SW 1271 (cell line): ENCODE data around the gene EXPH5.

ENCODE experiments used
- DNase-seq, 2 experiments: peaks; one replicate each; lab custom pipeline; 2025; lab: John Stamatoyannopoulos, UW

EXPH5 gene

DNA sequence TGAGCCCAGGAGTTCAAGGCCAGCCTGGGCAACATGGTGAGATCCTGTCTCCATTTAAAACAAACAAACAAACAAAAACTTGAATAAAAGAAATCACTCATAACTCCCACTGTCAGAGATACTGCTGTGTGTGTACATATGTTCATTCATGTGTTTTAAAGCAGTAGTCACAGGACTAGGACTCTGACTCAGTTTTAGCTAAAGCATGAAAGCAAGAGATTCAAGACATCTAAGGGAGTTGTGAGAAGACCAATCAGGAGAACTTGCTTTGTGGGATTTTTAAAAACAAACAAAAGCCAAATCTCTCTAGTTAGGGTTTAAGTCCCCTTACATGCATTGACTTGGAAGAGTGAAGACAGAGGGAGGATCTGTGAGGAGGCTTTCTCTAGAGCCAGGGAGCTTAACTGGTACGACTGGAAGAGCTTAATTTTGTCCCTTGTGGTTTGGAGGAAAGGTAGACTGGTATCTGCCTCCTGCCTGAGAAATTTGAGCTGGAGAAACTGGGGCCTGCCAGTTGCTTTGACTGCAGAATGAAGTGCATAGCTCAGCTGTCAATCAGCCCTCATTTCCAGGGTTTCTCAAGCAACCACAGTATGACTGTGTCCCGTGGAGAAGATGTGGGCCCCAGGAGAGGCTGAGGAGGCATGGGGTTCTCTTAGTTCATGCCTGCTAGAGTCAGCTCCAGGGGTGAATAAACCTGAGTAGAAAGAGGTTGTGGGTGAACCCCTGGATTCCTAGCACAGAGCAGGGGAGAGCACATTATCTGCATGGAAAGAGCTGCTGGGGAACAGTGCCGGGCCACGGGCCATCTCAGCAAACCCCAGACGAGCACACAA, 30.6 kb downstream of the EXPH5 start:
- no peak for DNase-seq

DNA sequence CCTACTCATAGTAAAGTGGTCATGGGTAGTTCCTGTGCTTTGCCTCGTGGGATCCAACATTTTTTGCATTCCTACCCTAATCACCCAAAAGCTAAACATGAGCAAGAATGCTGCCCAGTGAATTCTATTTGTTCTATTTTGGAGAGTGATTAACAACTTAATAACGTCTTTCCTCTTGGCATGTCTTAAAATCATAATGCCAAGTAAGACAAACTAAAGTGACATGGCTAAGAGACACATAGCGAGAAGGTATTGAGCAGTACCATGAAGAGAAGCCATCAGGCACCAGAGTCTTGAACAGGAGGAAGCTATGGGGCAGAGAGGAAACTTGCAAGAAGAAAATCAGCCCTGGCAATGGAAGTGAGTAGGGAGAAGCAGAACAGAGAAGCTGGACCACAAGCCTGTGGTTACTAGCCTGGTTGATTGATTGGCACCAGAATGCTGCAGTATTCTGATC, 32.0 kb downstream of the EXPH5 start:
- DNase-seq: no peak

DNA sequence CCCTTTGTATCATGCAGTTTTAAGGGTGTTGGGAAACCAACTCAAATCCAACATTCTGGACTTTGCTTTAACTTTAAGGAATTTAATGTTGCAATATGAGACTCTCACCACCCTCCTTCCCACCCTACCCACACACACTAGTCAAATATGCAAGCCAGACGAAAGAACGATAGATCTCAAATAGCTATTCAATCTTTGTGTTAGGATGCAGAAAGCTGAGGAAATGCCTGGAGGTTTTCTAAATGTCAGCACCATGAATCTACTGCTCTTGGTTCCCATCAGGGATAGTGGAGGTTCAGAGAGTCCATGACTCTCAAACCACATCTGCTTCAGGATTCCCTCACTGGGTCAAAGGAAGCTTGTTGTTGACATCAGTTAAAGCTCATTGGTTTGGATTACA, 33.7 kb downstream of the EXPH5 start:
- no peak for DNase-seq

DNA sequence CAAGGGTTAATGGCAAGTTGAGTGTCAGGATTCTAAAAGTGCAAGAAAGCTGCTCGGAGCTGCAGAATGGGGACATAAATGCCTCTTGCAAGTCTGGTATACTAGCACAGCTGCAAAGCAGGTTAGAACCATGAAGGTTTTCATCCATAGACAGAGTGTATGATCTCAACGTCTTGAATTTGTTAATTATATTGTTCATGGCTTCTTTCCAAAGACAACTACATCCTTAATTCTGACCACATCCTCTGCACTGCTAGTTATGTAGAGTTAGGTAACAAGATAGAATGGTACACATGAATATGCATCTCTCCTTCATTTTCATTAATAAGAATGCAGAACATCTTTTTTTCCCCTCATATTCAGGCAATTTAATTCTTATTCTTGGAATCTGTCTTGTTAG, 34.2 kb downstream of the EXPH5 start:
- no peak for DNase-seq

DNA sequence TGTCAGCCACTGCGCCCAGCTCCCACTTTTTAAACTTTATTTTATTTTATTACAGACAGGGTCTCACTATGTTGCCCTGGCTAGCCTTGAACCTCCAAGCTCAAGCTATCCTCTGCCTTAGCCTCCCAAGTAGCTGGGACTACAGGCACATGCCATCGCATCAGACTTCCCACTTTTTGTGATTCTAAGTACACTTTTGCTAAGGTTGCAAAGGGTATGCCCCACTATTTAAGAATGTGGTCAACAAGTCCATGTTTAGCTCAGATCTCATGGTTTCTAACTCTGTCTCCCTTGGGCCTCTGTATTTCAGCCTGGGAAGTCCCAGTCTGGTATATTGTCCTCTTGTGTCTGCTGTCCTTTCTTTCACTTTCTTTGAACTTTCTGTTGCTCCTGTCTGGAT, 35.3 kb downstream of the EXPH5 start:
- DNase-seq: no peak

DNA sequence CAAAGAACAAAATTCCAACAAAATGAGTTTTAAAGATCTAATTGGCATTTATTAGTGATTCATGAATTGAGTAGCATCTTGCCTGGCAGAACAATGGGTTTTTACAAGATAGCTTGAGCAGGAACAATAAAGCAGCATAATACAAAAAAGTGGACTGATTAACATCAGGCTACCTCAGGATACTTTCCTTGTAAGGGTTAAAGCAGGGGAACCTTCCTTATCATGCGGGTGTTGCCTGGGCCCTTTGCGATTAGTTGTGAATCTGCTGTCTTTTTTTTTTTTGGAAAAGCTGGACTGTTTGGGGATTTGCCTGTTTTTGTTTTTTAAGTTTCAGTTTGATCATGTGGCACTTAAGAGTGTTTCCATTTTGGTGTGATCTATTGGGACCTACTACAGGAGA, 37.5 kb downstream of the EXPH5 start:
- no peak for DNase-seq

DNA sequence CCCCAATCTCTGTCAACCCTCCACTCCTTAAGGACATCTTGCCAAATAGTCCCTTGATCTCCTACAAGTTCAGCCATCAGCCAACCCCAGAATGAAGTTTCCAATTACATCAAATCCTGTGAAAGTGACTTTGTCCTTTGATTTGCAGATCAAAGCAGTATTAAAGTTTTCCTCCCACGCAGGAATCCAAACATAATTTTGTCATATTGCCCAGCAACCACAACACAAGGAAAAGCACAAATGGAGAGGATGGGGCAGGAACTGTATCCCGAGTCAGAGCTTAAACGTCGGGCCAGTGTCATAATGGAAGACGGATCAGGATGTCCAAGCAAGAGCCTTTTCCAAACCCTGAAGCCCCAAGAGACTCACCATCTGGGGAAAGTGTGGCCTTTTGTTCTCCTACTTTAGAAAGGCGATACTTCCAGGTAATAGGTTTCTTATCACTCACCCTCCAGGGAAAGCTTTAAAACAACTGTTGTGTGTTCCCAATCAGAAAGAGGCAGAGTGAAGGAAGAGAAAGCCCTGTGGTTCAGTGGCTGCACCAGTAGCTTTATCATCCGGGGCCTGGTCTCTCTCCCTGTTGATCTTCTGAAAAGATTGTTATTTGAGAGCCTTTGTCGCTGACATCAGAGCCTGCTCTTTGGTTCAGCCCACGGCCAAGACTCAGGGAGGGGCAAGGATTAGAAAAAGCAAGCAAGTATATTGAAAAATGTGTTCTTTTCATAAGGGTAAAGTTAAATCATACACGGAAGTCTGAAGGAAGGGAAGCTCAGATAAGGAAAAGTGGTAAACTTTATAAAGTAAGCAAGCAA, 41.7 kb downstream of the EXPH5 start:
- no peak for DNase-seq

DNA sequence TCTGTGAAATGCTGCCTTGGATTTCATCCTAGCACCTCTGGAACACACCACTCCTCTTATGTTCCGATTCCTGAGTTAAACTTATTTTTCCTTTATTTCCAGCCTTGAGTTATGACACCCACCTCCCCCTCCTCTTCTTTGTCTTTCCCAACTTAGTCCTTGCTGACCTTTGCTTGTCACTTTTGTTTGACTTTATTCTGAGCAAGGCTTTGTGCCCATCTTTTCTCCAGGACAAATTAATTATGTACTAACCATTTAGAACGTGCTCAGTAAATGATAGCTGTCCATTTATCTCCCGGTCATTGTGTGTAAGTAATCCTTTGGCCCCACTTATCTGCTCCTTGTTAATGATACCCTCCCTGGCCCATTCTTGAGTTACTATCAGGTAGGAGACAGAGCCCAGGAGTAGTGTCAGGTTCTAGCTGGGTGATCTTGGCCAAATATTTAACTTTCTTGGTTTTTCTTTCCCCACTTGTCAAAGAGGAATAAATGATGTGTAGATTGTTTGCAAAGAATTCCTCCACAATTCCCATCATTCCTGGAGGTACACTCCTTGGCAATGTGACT, 44.2 kb downstream of the EXPH5 start:
- no peak for DNase-seq

DNA sequence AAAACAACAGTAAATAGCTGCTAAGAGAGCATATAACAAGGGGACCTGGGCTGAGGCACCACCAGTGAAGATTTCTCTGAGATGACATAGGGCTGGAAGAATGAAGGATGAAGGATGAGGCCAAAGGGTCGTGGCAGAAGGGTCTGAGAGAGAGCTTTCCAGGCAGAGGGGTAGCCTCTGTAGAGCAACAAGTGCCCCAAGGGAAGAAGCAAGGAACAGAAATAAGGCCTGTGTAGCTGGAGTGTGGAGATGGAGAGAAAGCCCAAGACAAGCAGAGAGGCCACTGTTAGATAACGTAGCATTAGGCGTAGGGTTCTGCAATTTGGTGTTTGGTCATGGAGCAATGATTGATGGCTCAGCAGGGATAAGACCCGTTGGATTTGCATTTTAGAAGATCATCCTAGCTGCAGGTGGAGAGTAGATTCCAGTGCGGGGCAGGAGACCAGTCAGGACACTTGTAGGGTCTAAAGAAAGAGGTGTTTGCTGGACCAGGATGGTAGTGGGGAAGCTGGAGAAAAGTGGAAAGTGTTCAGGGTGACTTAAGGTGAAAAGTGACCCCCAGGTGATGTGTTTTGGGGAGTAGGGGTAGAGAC, 47.6 kb downstream of the EXPH5 start:
- no peak for DNase-seq

DNA sequence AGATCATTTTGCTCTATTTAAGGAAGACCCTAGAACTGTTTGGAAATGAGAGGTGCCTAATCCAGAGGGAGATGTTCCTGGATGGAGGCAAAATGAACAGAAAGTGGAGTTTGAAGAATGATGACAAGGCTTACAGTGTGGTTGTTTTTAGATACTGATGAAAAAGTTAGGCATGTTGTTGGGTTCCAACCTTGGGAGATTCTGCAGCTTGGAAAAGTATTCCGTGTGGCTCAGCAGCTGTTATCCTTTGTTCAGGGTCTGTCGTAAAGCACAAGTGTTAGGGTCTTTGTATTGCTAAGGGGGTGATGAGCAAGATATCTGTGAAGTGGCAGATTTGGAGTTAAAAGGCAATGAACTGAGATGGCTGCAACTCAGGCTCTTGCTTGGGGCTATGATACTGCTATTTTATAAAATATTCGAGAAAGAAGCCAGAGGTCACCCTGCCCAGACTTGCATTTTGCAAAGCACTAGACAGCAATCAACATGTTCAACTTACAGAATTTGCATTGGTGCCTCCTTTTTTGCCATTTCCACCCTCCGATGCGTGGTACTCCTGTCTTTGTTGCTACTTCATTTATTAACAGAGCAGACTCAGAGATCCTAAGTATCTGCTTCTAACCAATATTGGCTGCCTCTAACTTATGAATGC, 50.1 kb downstream of the EXPH5 start:
- DNase-seq: no peak

DNA sequence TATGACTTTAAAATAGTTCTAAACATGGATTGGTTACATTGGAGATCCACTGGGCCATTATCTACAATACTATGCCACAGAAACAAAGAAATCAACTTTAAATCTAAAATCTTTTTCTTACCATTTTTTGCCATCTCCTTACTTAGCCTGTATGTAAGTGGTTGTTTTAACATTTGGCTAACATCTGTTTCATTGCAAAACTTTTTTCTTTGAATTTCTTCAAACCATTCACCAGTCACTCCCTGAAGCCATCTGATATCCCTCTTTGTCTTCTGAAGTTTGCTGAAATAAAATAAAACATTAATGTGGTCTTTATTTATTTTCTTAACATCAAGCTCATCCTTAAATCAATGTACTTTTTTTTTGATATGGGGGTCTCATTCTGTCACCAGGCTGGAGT, 52.0 kb downstream of the EXPH5 start:
- DNase-seq: no peak

DNA sequence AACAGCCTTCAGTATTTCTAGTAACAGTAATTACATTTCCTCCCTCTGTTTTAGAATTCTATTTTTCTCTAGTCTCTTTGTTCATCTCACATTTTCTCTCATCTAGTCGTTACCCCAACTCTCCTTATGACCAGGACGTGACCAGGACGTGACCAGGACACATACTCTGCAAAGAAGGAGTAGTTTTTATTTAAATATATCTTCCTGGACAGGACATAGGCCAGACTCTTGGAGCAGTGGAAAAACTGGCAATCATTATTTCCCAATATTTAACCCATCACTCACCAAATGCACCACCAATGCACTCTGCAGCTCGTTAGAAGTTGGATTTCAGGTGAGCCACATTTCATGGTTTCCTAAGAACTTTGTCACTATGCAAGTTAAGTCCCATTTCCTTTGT, 55.1 kb downstream of the EXPH5 start:
- no peak for DNase-seq

DNA sequence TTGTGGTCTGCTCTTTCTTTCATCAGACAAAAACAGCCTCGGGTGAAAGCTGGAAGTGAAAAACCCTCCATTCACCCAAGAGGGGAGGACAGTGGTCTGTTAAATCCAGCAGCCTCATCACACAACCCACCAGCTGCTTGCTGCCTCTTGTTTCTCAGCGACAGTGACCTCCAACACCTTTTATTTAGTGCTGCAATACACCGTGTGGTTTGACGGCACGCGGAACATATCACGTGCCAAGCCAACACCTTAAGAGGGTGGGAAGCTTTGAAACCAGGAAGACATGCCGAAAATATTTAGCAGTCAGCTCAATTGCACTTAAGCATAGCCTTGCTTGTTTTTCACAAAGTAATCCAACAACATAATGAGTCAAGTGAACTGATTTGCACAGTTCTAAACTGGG, 55.5 kb downstream of the EXPH5 start:
- no peak for DNase-seq

DNA sequence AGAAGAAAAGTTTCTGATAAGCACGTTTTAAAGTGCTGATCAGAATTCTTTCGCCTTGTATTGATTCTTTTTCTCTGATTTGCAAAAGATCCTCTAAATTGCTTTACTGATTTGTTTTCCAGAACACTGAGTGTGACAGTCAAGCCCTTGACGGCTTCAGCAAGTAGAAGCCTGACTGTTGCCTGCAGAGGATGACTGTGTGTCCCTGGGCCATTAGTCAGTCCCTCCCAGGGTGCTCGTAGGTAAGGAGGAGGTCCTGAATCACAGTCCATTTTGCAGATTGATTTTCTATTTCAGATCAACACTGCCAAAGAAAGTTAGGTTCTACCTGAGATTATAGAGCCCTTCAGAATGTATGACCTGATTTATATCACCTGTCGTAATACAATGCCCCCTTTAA, 56.8 kb downstream of the EXPH5 start:
- no peak for DNase-seq

DNA sequence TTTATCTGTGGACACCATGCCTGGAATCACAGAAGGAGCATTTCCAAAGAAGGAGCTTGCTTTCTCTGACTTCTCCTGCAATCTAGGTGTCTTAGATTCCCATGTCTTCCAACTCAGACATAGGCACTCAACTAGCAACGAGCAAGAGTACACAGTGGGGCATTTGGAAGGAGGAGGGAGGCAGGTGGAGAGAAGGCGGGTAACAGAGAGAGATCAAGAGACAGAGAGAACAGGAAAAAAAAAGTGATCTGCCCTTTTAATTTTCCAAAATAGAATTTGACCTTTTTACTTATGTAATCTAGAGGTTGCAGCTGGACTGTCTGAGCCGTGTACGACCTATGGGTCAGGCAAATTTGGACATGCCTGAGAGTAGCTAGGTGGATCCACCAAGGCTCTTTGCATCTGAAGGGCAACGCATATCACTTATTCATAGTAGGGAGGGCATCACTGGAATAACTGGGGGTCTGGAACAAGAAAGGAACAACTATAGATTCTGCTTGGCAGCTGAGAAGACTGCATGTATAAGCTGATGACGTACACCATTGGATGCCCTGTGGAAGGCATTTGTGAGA, 58.1 kb downstream of the EXPH5 start:
- no peak for DNase-seq

DNA sequence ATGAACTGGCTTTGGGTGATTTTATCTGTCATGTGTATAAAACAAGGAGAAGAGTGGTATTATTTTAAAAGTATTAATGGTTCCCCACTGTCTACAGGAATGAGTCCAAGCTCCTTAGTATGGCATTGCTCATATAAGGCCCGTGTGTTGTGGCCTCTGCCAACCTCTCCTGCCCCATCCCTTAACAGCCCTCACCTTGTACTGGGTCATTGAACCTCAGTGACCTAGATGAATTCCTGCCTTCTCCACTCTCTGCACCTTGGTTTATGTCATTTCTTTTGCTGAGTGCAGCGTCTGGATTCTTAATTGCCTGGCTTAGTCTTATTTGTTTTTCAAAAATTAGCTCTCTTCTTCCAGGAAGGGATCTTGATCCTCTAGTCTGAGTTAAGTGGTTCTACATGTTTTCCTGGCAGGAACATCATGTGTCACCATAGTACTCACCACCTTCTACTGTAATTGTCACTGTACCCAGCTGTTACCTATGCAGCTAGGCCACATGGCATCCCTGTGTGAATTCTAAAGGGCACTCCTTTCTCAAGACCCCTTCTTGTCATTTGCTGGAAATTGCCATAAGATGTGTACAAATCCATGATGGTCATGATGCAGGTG, 59.2 kb downstream of the EXPH5 start:
- DNase-seq: no peak

DNA sequence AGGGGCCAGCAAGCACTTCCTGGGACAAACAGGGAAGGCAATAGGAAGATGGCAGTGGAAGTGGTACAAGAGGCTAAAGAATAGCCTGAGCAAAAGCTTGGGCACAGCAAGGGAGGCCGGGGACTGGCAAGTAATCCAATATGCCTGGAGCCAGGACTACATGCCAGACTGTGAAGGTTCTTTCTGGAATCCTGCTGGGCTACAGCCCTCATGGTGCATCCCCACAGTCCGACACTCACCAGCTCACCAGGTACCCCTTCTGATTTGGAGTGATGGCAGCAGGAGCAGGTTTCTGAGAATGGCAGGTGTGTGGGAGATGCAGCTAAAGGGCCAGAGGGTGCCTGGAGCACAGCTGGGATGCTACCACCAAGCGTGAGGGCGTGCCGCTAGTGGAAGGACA, 63.1 kb downstream of the EXPH5 start:
- no peak for DNase-seq

DNA sequence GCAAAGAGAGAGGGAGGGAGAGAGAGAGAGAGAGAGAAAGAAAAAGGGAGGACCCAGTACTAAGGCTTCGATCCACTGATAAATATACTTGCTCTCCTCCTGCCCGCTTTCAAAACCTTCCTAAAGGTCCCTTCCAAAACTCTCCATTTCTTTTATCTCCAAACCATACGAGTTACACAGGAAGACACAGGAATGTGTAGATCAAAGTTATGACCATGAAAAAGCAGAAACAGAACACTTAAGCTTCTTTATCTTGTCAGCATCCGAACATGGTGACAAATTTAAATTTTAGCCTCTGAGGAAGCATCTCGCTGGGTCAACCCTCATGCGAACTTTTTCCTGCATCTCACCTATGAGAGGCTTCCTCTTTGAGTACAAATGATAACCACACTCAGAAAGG, 66.2 kb downstream of the EXPH5 start:
- no peak for DNase-seq

DNA sequence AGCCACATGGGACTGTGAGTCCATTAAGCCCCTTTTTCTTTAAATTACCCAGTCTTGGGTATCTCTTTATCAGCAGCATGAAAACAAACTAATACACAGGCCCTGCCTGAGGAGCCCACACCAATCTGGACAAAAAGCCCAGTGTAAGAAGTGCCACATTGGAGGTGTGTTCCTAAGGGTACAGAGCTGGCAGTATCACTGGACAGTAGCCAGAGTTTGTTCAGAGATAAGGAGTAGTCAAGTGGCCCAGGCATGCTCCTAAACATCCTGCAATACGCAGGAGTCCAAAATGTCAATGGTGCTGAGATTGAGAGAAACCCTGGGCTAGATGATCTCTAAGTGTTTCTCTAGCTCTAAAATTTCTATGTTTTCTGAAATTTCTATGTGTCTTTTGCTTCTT, 68.4 kb downstream of the EXPH5 start:
- no peak for DNase-seq

DNA sequence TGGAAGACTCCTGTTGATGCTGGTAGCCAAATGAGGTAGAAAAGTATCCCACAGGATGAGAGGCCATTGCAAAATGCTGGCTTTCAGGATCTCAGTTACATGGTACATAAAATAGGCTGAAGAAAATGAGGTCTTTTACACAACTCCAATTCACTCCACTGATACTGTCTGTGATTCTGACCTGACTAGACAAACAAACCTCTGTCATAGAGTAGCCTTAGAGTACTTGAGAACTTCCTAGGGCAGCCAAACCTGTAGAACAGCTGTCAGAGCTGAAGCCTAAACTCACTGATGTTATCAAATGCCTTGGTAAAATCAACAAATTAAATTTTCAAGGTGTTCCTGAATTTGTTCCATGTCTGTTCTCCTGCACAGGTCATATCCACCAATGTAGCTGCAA, 69.1 kb downstream of the EXPH5 start:
- no peak for DNase-seq

DNA sequence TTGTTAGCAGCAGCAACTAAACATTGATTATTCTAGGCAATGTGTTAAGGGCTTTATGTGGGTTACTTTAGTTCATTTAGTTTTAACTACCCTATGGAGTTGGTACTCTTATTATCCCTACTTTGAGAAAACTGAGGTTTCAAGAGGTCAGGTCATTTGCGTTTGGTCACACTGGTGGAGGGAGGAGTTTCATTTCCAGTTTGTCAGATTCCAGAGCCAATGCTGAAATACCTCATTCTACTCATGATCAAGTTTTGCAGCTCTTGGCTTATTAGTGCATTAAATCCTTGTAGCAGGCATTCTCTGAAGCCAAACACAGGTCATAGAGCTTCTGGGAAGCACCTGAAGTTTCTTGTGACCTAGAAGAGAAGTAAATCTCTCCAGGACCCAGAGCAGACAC, 71.2 kb downstream of the EXPH5 start:
- no peak for DNase-seq
